Ishikawa (cell line): ENCODE data around the gene NTM.

ENCODE experiments used
- CEBPB ChIP-seq: IDR thresholded peaks from 2 replicates; pipeline ENCODE4 v1.6.1; 2012
- CREB1 ChIP-seq: IDR thresholded peaks from 2 replicates; pipeline ENCODE4 v1.6.1; 2012; ENCODE audit warnings: low read depth
- EGR1 ChIP-seq: IDR thresholded peaks from 2 replicates; pipeline ENCODE4 v1.6.1; 2012
- EP300 ChIP-seq: IDR thresholded peaks from 2 replicates; pipeline ENCODE4 v1.6.1; 2012; ENCODE audit warnings: borderline replicate concordance
- FOXM1 ChIP-seq: IDR thresholded peaks from 2 replicates; pipeline ENCODE4 v1.6.1; 2012; ENCODE audit warnings: low read depth, borderline replicate concordance
- MAX ChIP-seq: IDR thresholded peaks from 2 replicates; pipeline ENCODE4 v1.6.1; 2012
- NFIC ChIP-seq: IDR thresholded peaks from 2 replicates; pipeline ENCODE4 v1.6.1; 2012
- RAD21 ChIP-seq: IDR thresholded peaks from 2 replicates; pipeline ENCODE4 v1.6.1; 2012; ENCODE audit warnings: low read depth
- REST ChIP-seq: IDR thresholded peaks from 2 replicates; pipeline ENCODE4 v1.6.1; 2012; ENCODE audit warnings: low read depth, mild to moderate bottlenecking
- TAF1 ChIP-seq: IDR thresholded peaks from 2 replicates; pipeline ENCODE4 v1.6.1; 2012; ENCODE audit warnings: low read depth, mild to moderate bottlenecking
- TCF12 ChIP-seq: IDR thresholded peaks from 2 replicates; pipeline ENCODE4 v1.6.1; 2012; ENCODE audit warnings: low read depth
- TEAD4 ChIP-seq: IDR thresholded peaks from 2 replicates; pipeline ENCODE4 v1.6.1; 2012
- USF1 ChIP-seq: IDR thresholded peaks from 2 replicates; pipeline ENCODE4 v1.6.1; 2012
- YY1 ChIP-seq: IDR thresholded peaks from 2 replicates; pipeline ENCODE4 v1.6.1; 2012; ENCODE audit warnings: low read depth
- ZBTB7A ChIP-seq: IDR thresholded peaks from 2 replicates; pipeline ENCODE4 v1.6.1; 2012; ENCODE audit warnings: low read depth

NTM gene

DNA sequence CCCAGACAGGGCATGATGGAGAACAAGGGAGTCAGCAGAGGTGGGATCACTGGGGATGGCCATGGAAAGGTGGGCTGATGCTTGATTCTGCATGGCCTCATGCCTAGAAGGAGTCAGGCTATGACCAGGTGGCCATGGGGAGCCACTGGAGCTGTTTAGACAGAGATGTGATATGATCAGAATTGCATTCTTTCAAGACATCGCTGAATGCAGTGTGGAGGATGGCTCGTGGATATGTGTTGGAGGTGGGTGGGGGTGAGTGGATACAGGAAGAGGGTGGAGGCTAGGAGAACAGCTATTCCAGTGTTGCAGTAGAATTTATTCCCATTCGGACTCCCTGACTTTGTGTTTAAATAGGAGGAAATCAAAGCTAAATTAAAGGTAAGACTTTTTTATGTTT lies 841.1 kb downstream of the NTM start:
- TF ChIP-seq EP300, result no peak
- no peak for TF ChIP-seq TCF12
- TF ChIP-seq REST, result no peak
- no peak for TF ChIP-seq FOXM1
- TF ChIP-seq CEBPB, result no peak
- no peak for TF ChIP-seq TEAD4
- no peak for TF ChIP-seq TAF1
- no peak for TF ChIP-seq NFIC
- TF ChIP-seq EGR1, result no peak
- no peak for TF ChIP-seq ZBTB7A
- TF ChIP-seq YY1, result no peak
- TF ChIP-seq USF1, result no peak
- TF ChIP-seq CREB1, result no peak
- TF ChIP-seq MAX, result no peak
- TF ChIP-seq RAD21, result no peak

GRCh38 chr11:132217856-132218255 lies 847.4 kb downstream of the NTM start:
- TF ChIP-seq YY1 (no peak), TEAD4 (no peak), ZBTB7A (no peak), TCF12 (no peak), FOXM1 (no peak), USF1 (no peak), RAD21 (no peak), EGR1 (no peak), MAX (no peak), EP300 (no peak), REST (no peak), TAF1 (no peak)

DNA sequence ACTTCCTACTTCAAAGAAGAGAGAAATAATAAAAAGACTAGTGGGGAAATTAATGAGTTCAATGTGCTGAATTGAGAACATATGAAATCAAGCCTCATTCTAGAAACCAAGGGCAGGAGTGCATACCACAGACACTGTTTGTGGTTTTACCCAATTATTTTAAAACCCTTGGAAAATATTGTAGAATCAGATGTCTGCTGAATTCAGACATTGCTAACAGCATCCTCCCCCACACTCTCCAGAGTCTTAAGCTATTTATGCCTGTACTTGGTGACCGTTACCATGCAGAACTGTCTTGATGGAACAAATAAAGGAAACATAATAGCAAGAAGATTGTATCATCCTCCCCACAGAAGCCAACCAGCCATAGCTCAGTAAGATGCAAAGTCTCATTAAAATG lies 850.1 kb downstream of the NTM start:
- TF ChIP-seq TAF1, result no peak
- TF ChIP-seq EGR1, result no peak
- no peak for TF ChIP-seq EP300
- TF ChIP-seq FOXM1, result no peak
- TF ChIP-seq YY1, result no peak
- no peak for TF ChIP-seq CEBPB
- no peak for TF ChIP-seq TEAD4
- no peak for TF ChIP-seq NFIC
- no peak for TF ChIP-seq CREB1
- TF ChIP-seq USF1, result no peak
- no peak for TF ChIP-seq MAX
- TF ChIP-seq REST, result no peak
- TF ChIP-seq RAD21, result no peak
- no peak for TF ChIP-seq TCF12
- TF ChIP-seq ZBTB7A, result no peak

GRCh38 chr11:132222345-132222744 lies 851.9 kb downstream of the NTM start:
- TF ChIP-seq CEBPB (no peak), ZBTB7A (no peak), NFIC (no peak), TEAD4 (no peak), TAF1 (no peak), TCF12 (no peak), EGR1 (no peak), REST (no peak), FOXM1 (no peak), RAD21 (no peak), USF1 (no peak), YY1 (no peak), MAX (no peak), EP300 (no peak), CREB1 (no peak)
